AG09309 (cell line): ENCODE results near the gene TAF4B.

Experiments used
- DNase-seq: peaks from one replicate; pipeline ENCODE4 v3.0.0-alpha.2; 2010; ENCODE audit warnings: low read depth
- H3K4me3 ChIP-seq: 2 replicates; pipeline ENCODE4 v1.5.1; 2011; ENCODE audit warnings: mild to moderate bottlenecking, low read depth, low read length, moderate library complexity; ENCODE audit not compliant: control insufficient read depth
- CTCF ChIP-seq: IDR thresholded peaks from 2 replicates; pipeline ENCODE4 v1.5.1; 2011; ENCODE audit warnings: mild to moderate bottlenecking, low read depth, low read length, inconsistent platforms; ENCODE audit not compliant: insufficient read depth, control insufficient read depth; ENCODE audit errors: missing control alignments

Gene TAF4B

GRCh38 chr18:26304511-26304910, 78.3 kb downstream of the TAF4B start:
- DNase-seq: no peak
- no peak overlapping the region for H3K4me3 ChIP-seq
- no peak for TF ChIP-seq CTCF

- no peak overlapping the region for H3K4me3 ChIP-seq
- no peak for DNase-seq
- peak; percentile 74 for TF ChIP-seq CTCF
Measured at GRCh38 chr18:26307161-26307773, 81.0 kb downstream of the TAF4B start.

GRCh38 chr18:26309281-26309680, 83.0 kb downstream of the TAF4B start:
- no peak overlapping the region for H3K4me3 ChIP-seq
- TF ChIP-seq CTCF: no peak
- no peak for DNase-seq

GRCh38 chr18:26312199-26312598, 86.0 kb downstream of the TAF4B start:
- no peak overlapping the region for H3K4me3 ChIP-seq
- no peak for DNase-seq
- TF ChIP-seq CTCF: no peak

GRCh38 chr18:26317398-26317797, 91.2 kb downstream of the TAF4B start:
- no peak for TF ChIP-seq CTCF
- DNase-seq: no peak
- H3K4me3 ChIP-seq: no peak overlapping the region

- DNase-seq: no peak
- H3K4me3 ChIP-seq: no peak overlapping the region
- TF ChIP-seq CTCF: no peak
Measured at GRCh38 chr18:26320686-26321085, 94.4 kb downstream of the TAF4B start.
